DMS53 (cell line): ENCODE results near the gene TKTL1.
A peak's percentile ranks its signal among the peaks of the same experiment; 100 is the strongest.

Experiments
- DNase-seq: peaks from one replicate; lab custom pipeline; 2025; lab: John Stamatoyannopoulos, UW

TKTL1 gene

DNA sequence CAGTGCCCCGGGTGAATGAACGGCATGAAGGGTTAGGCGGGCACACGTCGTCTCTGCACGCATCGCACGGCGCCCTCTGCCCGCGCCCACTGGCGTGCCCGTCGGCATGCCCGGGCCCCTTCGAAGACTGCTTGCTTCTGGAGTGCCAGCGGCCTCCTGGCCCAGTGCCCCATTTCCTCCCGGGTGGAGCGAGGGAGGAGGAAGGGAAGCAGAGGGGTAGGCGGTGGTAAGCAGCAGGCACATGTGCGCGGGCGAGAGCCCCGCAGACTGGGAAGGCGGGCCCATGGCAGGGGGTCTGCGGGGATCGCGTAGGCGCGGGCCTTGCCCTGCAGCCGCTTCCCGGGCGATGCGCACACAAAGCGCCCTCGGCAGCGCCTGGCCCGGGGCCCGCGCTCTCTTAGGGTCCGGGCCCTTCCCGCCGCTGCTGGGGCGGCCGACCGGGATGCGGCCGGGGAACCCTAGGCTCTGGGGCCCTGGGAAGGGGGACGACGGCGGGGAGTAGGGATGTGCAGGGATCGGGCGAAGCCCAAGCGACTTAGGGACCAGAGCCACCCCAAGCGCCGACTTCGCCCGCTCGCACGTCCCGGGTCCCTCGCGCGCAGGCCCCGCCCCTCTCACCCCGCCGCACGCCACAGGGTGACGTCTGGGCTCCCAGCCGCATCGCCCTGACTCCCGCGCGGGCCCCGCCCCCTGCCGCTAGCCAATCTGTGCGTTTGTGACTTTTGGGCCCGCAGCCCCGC lies 82.6 kb downstream of the TKTL1 start:
- DNase-seq: peak; percentile 79

DNA sequence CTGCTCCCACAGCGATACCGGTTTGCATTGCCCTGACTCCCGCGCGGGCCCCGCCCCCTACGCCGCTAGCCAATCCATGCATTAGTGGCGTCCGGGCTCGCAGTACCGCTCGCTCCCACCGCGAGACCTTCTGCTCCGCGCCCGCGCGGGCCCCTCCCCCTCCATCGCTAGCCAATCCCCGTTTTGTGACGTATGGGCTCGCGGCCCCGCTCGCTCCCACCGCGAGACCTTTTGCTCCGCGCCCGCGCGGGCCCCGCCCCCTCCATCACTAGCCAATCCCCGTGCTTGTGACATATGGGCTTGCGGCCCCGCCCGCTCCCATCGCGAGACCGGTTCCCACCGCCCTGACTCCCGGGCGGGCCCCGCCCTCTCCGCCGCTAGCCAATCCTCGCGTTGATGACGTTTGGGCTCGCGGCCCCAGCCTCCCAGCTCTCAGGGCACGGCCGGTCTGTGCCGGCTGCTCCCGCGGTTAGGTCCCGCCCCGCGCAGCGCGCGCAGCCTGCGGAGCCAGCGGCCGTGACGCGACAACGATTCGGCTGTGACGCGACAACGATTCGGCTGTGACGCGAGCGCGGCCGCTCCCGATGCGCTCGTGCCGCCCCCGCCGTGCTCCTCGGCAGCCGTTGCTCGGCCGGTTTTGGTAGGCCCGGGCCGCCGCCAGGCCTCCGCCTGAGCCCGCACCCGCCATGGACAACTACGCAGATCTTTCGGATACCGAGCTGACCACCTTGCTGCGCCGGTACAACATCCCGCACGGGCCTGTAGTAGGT lies 83.4 kb downstream of the TKTL1 start, which contains the start of gene EMD:
EMD (plus strand) TSS at position 497 of the 770 bp plus-strand sequence; CDS start at position 687, 190 bp downstream.
- DNase-seq: peak; percentile 100

DNA sequence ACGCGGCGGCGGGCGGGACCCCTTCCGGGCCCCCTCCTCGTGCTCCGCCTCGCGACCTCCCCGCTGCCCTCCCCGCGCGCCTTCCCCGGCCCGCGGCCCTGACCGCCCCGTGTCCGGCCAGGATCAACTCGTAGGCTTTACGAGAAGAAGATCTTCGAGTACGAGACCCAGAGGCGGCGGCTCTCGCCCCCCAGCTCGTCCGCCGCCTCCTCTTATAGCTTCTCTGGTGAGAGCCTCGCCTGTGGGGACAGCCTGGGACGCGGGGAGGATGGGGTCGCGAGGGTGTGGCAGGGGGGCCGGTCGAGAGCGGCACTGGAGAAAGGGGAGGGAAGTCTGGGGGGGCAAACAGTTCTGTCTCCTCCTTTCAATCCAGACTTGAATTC lies 84.0 kb downstream of the TKTL1 start:
- DNase-seq: no peak
